CD14-positive monocyte (primary cell): ENCODE data around the gene HLA-DQB1. TPM values are rescaled to one million over a fixed set of nuclear protein-coding genes. Genes with fewer than 3 reads are reported as not detected.

Experiments
- DNase-seq, 3 donors: peaks; one replicate each; pipeline ENCODE4 v3.0.0-alpha.2; 2011 to 2022
- H2AFZ ChIP-seq: 2 replicates; pipeline ENCODE4 v1.6.0; 2012; ENCODE audit warnings: mild to moderate bottlenecking, low read depth, low read length, inconsistent platforms; ENCODE audit not compliant: insufficient read depth, poor library complexity, severe bottlenecking
- H3K27ac ChIP-seq, 2 donors: 1 replicate in 1 of 2; 2 replicates in 1 of 2; pipeline ENCODE4 v1.5.1; 2012 to 2013; ENCODE audit warnings: low read length in 2 of 2, control low read depth in 1 of 2, inconsistent platforms in 1 of 2, low read depth in 1 of 2, mild to moderate bottlenecking in 1 of 2
- H3K27me3 ChIP-seq, 2 donors: one replicate each; pipeline versions ENCODE4 v1.6.0 to v1.6.1; 2011 to 2013; ENCODE audit warnings: low read length in 2 of 2; ENCODE audit not compliant: control insufficient read depth in 2 of 2, insufficient read depth in 2 of 2
- H3K36me3 ChIP-seq, 2 donors: replicated peaks in 1 of 2; 1 replicate in 1 of 2; 2 replicates in 1 of 2; pipeline versions ENCODE4 v1.5.1 to v1.6.1; 2012 to 2013; ENCODE audit warnings: low read length in 2 of 2, control low read depth in 1 of 2, inconsistent platforms in 1 of 2, mild to moderate bottlenecking in 1 of 2; ENCODE audit not compliant: insufficient read depth in 2 of 2, control insufficient read depth in 1 of 2
- H3K4me1 ChIP-seq, 2 donors: 1 replicate in 1 of 2; 2 replicates in 1 of 2; pipeline versions ENCODE4 v1.5.1 to v1.6.1; 2012 to 2013; ENCODE audit warnings: low read length in 2 of 2, control low read depth in 1 of 2, inconsistent platforms in 1 of 2, mild to moderate bottlenecking in 1 of 2, moderate library complexity in 1 of 2; ENCODE audit not compliant: insufficient read depth in 2 of 2, control insufficient read depth in 1 of 2
- H3K4me2 ChIP-seq: replicated peaks from 2 replicates; pipeline ENCODE3; 2012; ENCODE audit warnings: low read length, moderate library complexity, mild to moderate bottlenecking; ENCODE audit not compliant: poor library complexity, severe bottlenecking; ENCODE audit errors: extremely low read depth
- H3K4me3 ChIP-seq, 3 experiments: fragments of 200-600 bp in 1 of 3; sonication (generic) in 1 of 3; replicated peaks in 1 of 3; 1 replicate in 2 of 3; 2 replicates in 1 of 3; pipeline ENCODE4 v1.5.1; 2011 to 2013; ENCODE audit warnings: low read length in 3 of 3, mild to moderate bottlenecking in 3 of 3, control low read depth in 2 of 3, low read depth in 2 of 3, inconsistent platforms in 1 of 3, moderate library complexity in 1 of 3
- H3K79me2 ChIP-seq: 2 replicates; pipeline ENCODE4 v1.6.0; 2012; ENCODE audit warnings: mild to moderate bottlenecking, control low read depth, inconsistent platforms, low read length, moderate library complexity; ENCODE audit not compliant: insufficient read depth
- H3K9ac ChIP-seq: 2 replicates; pipeline ENCODE4 v1.6.0; 2017; ENCODE audit warnings: low read length, mild to moderate bottlenecking; ENCODE audit not compliant: insufficient read depth, poor library complexity, severe bottlenecking
- H3K9me3 ChIP-seq, 2 donors: replicated peaks in 1 of 2; 1 replicate in 1 of 2; 2 replicates in 1 of 2; pipeline versions ENCODE4 v1.5.1 to v1.6.1; 2012 to 2013; ENCODE audit warnings: low read length in 2 of 2, control low read depth in 1 of 2; ENCODE audit not compliant: control insufficient read depth in 1 of 2, insufficient read depth in 1 of 2
- H4K20me1 ChIP-seq: 2 replicates; pipeline ENCODE4 v1.6.0; 2012; ENCODE audit warnings: mild to moderate bottlenecking, low read length, control low read depth, moderate library complexity; ENCODE audit not compliant: insufficient read depth
- H3K27ac Mint-ChIP-seq, 7 donors: one replicate each; pipeline ENCODE4 v1.8.0; 2020; ENCODE audit warnings: mild to moderate bottlenecking in 7 of 7, mixed read lengths in 7 of 7, moderate library complexity in 6 of 7, inconsistent platforms in 2 of 7
- H3K27me3 Mint-ChIP-seq, 3 donors: one replicate each; pipeline ENCODE4 v1.8.0; 2021 to 2022; ENCODE audit warnings: low read depth in 3 of 3, mild to moderate bottlenecking in 3 of 3, mixed read lengths in 3 of 3, moderate library complexity in 3 of 3, inconsistent platforms in 1 of 3
- H3K36me3 Mint-ChIP-seq, 2 donors: one replicate each; pipeline ENCODE4 v1.8.0; 2020; ENCODE audit warnings: mixed read lengths in 2 of 2, inconsistent platforms in 1 of 2, mild to moderate bottlenecking in 1 of 2
- H3K4me1 Mint-ChIP-seq: one replicate; pipeline ENCODE4 v1.8.0; 2020; ENCODE audit warnings: mild to moderate bottlenecking, mixed read lengths
- H3K4me3 Mint-ChIP-seq, 2 donors: one replicate each; pipeline ENCODE4 v1.8.0; 2020; ENCODE audit warnings: mild to moderate bottlenecking in 2 of 2, mixed read lengths in 2 of 2, moderate library complexity in 1 of 2
- H3K9me3 Mint-ChIP-seq, 7 donors: one replicate each; pipeline ENCODE4 v1.8.0; 2020 to 2022; ENCODE audit warnings: mixed read lengths in 7 of 7, mild to moderate bottlenecking in 6 of 7, moderate library complexity in 6 of 7, inconsistent platforms in 2 of 7
- CTCF ChIP-seq: fragments of 200-600 bp; IDR thresholded peaks from one replicate; pipeline ENCODE4 v1.8.0; 2022; ENCODE audit warnings: antibody characterized with exemption, mild to moderate bottlenecking
- WGBS: methylation state at CpG from one replicate; pipeline ENCODE4 v1.1.5; 2013; ENCODE audit warnings: missing lambda C conversion rate; ENCODE audit not compliant: insufficient coverage; 5-methylcytosine and 5-hydroxymethylcytosine counted together
- intact Hi-C, 2 donors: fragments of 100-400 bp; cut with micrococcal nuclease; formaldehyde crosslinking; loops; one replicate each; pipeline versions ENCODE4 v1.15.0 to v1.15.1; 2023
- polyA plus RNA-seq, 3 donors: library from polyadenylated mRNA; depleted of rRNA in 1 of 3; unstranded in 2 of 3; stranded (reverse) in 1 of 3; fragments of 300-500 nt in 2 of 3; fragments of >200 nt in 1 of 3; fragmentation: Illumina TruSeq in 2 of 3; gene quantifications; 1 replicate in 2 of 3; 2 replicates in 1 of 3; pipeline ENCODE4 v1.2.3, GENCODE V29; 2012 to 2021

The HLA-DQB1 gene
- polyA plus RNA-seq, 3 donors, result 66.7 to 638 (median 246) TPM

- H3K27ac Mint-ChIP-seq, result peak overlapping the region in 1 of 7 donors; percentile 79
Observed at GRCh38 chr6:32641122-32641521, 25.3 kb downstream of the HLA-DQB1 start.

More at GRCh38 chr6:32641122-32641521, 25.3 kb downstream of the HLA-DQB1 start:
- no peak overlapping the region for H3K4me3 Mint-ChIP-seq
- Histone ChIP-seq H3K4me3 (no peak overlapping the region), H3K9ac (no peak overlapping the region), H3K4me1 (no peaks in the 10 kb centered on the region), H3K36me3 (no peaks in the 10 kb centered on the region), H4K20me1 (no peaks in the 10 kb centered on the region), H3K9me3 (no peaks in the 10 kb centered on the region), H3K4me2 (no peak overlapping the region), H3K27ac (no peak overlapping the region), H3K79me2 (peaks cover 4% of the 10 kb centered on the region), H3K27me3 (no peaks in the 10 kb centered on the region), H2AFZ (no peak overlapping the region)
- peaks cover 0 to 4% (median 2%) of the 10 kb centered on the region in 7 donors for H3K9me3 Mint-ChIP-seq
- H3K36me3 Mint-ChIP-seq, result peaks cover 43 to 48% of the 10 kb centered on the region in 2 donors
- H3K4me1 Mint-ChIP-seq, result peaks cover 36% of the 10 kb centered on the region
- TF ChIP-seq CTCF, result no peak
- intact Hi-C loops, result loop anchor here in 1 of 2 donors (5.0 kb wide), 1 partner anchor 101 kb away; the partner anchor contains the start of gene HLA-DQA2
- no CpG with 5 or more reads among the region's 6 CpGs for WGBS
- peaks cover 0 to 11% (median 7%) of the 10 kb centered on the region in 3 donors for H3K27me3 Mint-ChIP-seq
- no peak for DNase-seq
